Adrenal gland (tissue), 12 donors: Measurements from ENCODE around the gene CAMTA1. TPM values are rescaled to one million over a fixed set of nuclear protein-coding genes. Genes with fewer than 3 reads are reported as not detected.

Experiments used
- DNase-seq, 7 donors: peaks; one replicate each; pipeline ENCODE4 v3.0.0-alpha.2; 2019 to 2020
- H3K27ac ChIP-seq, 5 donors: fragments of 200-600 bp; sonication (generic) in 4 of 5; 1 replicate in 3 of 5; 2 replicates in 2 of 5; pipeline versions ENCODE4 v1.5.1 to v1.8.0; 2016 to 2020; ENCODE audit warnings: mild to moderate bottlenecking in 1 of 5
- H3K27me3 ChIP-seq: fragments of 200-600 bp; 2 replicates; pipeline ENCODE4 v1.8.0; 2021
- H3K36me3 ChIP-seq, 2 donors: fragments of 200-600 bp; replicated peaks in 1 of 2; 1 replicate in 1 of 2; 2 replicates in 1 of 2; pipeline versions ENCODE4 v1.5.1 to v1.8.0; 2018 to 2022
- H3K4me1 ChIP-seq, 2 donors: fragments of 200-600 bp; replicated peaks in 1 of 2; 1 replicate in 1 of 2; 2 replicates in 1 of 2; pipeline versions ENCODE4 v1.5.1 to v1.8.0; 2018 to 2021
- H3K4me3 ChIP-seq, 4 donors: fragments of 200-600 bp; sonication (generic) in 3 of 4; one replicate each; pipeline ENCODE4 v1.5.1; 2016 to 2018
- H3K9me3 ChIP-seq, 3 donors: fragments of 200-600 bp; sonication (generic) in 1 of 3; replicated peaks in 1 of 3; 1 replicate in 2 of 3; 2 replicates in 1 of 3; pipeline versions ENCODE4 v1.5.1 to v1.8.0; 2016 to 2021
- POLR2A ChIP-seq, 2 donors: fragments of 450-650 bp; IDR thresholded peaks; one replicate each; pipeline ENCODE4 v1.6.1; 2017; ENCODE audit warnings: antibody characterized with exemption in 2 of 2, mild to moderate bottlenecking in 2 of 2, moderate library complexity in 1 of 2
- WGBS, 4 donors: extraction: QIAGEN DNeasy Blood & Tissue Kit in 2 of 4; methylation state at CpG; one replicate each; pipeline versions ENCODE4 v1.1.5 to v1.1.7; 2013 to 2017; 5-methylcytosine and 5-hydroxymethylcytosine counted together
- intact Hi-C, 2 donors: fragments of 100-400 bp; cut with DNase I; formaldehyde crosslinking; loops; one replicate each; pipeline versions ENCODE4 v1.14.1 to v1.15.0; 2022 to 2023
- polyA plus RNA-seq, 3 donors: library from polyadenylated mRNA; stranded (reverse); fragments of 200-250 nt in 2 of 3; fragments of 350-450 nt in 1 of 3; fragmentation: Illumina TruSeq in 1 of 3; extraction: RNeasy Lipid Tissue Mini Kit (QIAGEN cat#74804) in 1 of 3; gene quantifications; one replicate each; pipeline ENCODE4 v1.2.3, GENCODE V29; 2013 to 2014
- total RNA-seq, 9 donors: library from RNA; depleted of rRNA in 4 of 9; stranded (reverse); fragments of >200 nt in 4 of 9; fragments of 120-200 nt in 1 of 9; fragmentation: NEBNext Ultra II Directional in 1 of 9; extraction: Animal tissue kit (Norgen Biotek cat#: 25700) in 1 of 9; gene quantifications; one replicate each; pipeline versions ENCODE4 v1.1.0 to v1.2.4, GENCODE V29; 2013 to 2023
- TF ChIP-seq, protein P1 (sequence below), 6 experiments: fragments of 450-650 bp in 4 of 6; fragments of 200-600 bp in 2 of 6; sonication (generic) in 1 of 6; IDR thresholded peaks; 1 replicate in 5 of 6; 2 replicates in 1 of 6; pipeline versions ENCODE4 v1.5.1 to v1.8.0; 2016 to 2021; ENCODE audit warnings: antibody characterized with exemption in 6 of 6, mild to moderate bottlenecking in 2 of 6, moderate library complexity in 1 of 6
- donor health status: healthy with polysubstance abuse.
- donor health status: Bipolar disorder and iron deficiency.
- donor health status: DM: yes; HTN: yes; CAD: no.
- donor health status: DM: no; HTN: no; CAD: no.
- donor health status: DM: no; HTN: no; CAD: no.
- donor health status: DM: yes; HTN: yes; CAD: no.

The CAMTA1 gene
- total and polyA plus RNA-seq, 12 donors, result 62.9 to 141 (median 96.9) TPM

DNA sequence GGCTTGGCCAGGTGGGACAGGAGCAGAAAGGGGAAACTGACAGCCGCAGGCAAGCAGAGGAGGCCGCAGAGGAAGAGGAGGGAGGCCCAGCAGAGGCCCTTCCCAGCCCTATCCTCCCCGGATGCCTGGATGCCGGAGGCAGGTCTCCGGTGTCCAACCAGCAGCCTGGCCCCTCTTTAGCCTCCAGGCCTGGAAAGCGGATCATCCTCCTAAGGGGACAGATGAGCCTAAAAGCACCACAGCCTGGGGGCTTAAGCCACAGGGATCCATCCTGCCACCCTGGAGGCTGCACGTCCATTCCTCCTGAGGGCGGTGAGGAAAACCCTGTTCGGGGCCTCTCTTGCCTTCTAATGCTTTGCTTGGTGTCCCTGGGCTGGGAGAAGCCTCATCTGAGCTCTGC, 651.8 kb downstream of the CAMTA1 start:
- H3K27ac ChIP-seq, result no peak overlapping the region
- no peaks in the 10 kb centered on the region for H3K4me1 ChIP-seq
- no peak for TF ChIP-seq POLR2A (IDR thresholded peaks at IDR 0.05)
- TF ChIP-seq, protein P1, sequence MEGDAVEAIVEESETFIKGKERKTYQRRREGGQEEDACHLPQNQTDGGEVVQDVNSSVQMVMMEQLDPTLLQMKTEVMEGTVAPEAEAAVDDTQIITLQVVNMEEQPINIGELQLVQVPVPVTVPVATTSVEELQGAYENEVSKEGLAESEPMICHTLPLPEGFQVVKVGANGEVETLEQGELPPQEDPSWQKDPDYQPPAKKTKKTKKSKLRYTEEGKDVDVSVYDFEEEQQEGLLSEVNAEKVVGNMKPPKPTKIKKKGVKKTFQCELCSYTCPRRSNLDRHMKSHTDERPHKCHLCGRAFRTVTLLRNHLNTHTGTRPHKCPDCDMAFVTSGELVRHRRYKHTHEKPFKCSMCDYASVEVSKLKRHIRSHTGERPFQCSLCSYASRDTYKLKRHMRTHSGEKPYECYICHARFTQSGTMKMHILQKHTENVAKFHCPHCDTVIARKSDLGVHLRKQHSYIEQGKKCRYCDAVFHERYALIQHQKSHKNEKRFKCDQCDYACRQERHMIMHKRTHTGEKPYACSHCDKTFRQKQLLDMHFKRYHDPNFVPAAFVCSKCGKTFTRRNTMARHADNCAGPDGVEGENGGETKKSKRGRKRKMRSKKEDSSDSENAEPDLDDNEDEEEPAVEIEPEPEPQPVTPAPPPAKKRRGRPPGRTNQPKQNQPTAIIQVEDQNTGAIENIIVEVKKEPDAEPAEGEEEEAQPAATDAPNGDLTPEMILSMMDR (IDR thresholded peaks at IDR 0.05), result no peak
- no peaks in the 10 kb centered on the region for H3K27me3 ChIP-seq
- no peaks in the 10 kb centered on the region for H3K36me3 ChIP-seq
- no peak for DNase-seq
- 77 to 96% (median 89%) methylated on average over 6 to 9 of the region's 9 CpGs for WGBS, 4 donors
- H3K4me3 ChIP-seq, result no peak overlapping the region
- no peaks in the 10 kb centered on the region for H3K9me3 ChIP-seq
- intact Hi-C loops, result no loop called here

DNA sequence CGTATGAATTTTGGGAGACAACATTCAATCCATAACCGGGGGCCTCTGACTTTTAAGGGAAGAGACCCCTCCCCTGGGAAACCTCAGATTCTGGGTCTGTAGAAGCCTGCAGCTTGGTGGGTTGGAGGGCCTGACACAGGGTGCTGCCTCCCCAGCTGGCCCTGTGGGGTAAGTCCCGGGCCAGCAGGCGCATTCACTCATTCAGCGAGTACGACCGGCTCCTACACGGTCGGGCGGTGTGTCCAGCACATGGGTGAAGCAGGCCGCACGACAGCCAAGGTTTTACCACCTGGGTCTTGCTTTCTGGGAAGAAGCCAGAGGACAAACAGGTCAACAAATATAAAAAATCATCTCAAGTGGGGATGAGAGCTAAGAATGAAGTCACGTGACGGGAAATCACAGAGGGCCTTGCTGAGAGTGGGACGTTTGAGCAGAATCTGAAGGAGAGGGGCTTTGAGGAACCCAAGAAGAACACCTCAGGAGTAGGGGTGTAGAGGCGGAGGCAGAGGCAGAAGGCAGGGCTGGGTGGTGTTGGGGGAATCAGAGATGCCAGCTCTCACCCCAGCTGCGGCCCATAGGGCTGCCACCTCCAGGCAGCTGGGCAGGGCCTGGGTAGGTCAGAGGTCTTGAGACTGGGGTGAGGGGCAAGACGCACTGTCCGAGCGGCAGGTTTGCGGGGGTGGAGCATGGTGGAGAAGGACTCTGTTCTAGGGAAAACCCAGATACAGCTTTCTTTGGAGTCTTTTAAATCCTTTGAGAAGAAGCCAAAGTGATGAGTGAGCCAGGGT, 652.5 kb downstream of the CAMTA1 start:
- Histone ChIP-seq H3K4me3 (no peak overlapping the region), H3K4me1 (no peaks in the 10 kb centered on the region), H3K27me3 (no peaks in the 10 kb centered on the region), H3K27ac (no peak overlapping the region), H3K36me3 (no peaks in the 10 kb centered on the region), H3K9me3 (no peaks in the 10 kb centered on the region)
- TF ChIP-seq, protein P1 (IDR thresholded peaks at IDR 0.05), result no peak
- no peak for TF ChIP-seq POLR2A (IDR thresholded peaks at IDR 0.05)
- intact Hi-C loops, result no loop called here
- DNase-seq, result no peak
- WGBS, 4 donors, result 93 to 95% (median 93%) methylated on average over 16 to 21 of the region's 21 CpGs

DNA sequence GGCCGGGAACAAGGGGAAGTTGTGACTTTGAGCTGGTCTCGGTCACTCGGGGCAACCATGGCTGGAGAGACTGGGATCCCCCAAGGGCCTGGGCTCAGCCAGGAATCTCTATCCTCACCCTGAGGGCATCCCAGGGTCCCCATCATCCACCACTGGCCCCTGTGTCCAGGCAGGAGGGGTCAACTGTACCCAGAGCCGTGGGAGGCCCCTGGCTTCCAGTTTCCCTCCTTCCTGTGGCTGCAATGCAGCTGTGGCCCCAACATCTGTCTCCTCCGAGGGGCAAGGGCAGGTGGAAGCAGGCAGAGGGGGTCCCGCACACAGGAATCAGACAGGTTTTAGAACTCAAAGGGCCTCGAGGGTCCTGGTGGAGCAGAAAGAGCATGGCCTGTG, 653.1 kb downstream of the CAMTA1 start:
- Histone ChIP-seq H3K36me3 (no peaks in the 10 kb centered on the region), H3K27me3 (no peaks in the 10 kb centered on the region), H3K4me3 (no peak overlapping the region), H3K27ac (no peak overlapping the region), H3K9me3 (no peaks in the 10 kb centered on the region), H3K4me1 (no peaks in the 10 kb centered on the region)
- intact Hi-C loops, result no loop called here
- WGBS, 4 donors, result 82 to 90% (median 87%) methylated on average over 4 to 7 of the region's 7 CpGs
- DNase-seq, result no peak
- no peak for TF ChIP-seq POLR2A (IDR thresholded peaks at IDR 0.05)
- TF ChIP-seq, protein P1 (IDR thresholded peaks at IDR 0.05), result no peak

DNA sequence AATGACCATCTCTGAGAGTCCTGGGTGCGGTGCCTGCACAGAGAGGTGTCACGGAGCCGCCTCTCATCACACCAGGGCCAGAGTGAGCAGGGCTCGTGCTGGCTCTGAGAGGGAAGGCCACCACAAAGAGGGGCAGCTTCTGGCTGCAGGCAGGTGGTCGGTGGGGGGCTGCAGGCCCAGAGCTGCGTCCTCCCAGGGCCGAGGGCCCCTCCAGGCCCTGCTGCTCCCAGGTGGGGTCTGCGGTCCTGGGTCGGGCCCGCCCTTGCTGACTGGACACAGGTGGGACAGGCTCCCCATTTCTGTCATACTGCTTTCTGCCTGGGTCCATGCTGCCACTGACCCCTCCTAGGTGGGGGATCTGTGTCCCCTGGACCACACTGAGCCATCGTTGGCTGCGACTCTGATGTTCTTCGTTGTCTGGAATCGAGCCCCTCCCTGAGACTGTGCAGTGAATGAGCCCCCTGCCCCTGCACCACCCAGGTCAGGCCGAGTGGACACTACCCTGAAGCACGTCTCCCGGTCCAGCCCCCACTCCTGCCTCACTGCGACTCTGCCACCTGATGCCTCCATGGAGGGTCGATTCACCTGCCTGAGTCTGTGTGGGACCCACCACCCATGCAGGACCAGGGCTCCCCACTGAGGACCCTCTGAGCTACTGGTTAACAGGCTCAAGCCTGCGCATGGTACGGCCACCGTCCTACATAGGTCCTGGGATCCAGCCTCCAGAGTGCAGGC, 653.8 kb downstream of the CAMTA1 start:
- intact Hi-C loops, result no loop called here
- no peak for DNase-seq
- no peaks in the 10 kb centered on the region for H3K27me3 ChIP-seq
- no peak for TF ChIP-seq POLR2A (IDR thresholded peaks at IDR 0.05)
- TF ChIP-seq, protein P1 (IDR thresholded peaks at IDR 0.05), result no peak
- H3K36me3 ChIP-seq, result no peaks in the 10 kb centered on the region
- no peak overlapping the region for H3K27ac ChIP-seq
- H3K9me3 ChIP-seq, result no peaks in the 10 kb centered on the region
- no peak overlapping the region for H3K4me3 ChIP-seq
- H3K4me1 ChIP-seq, result no peaks in the 10 kb centered on the region
- WGBS, 4 donors, result 93 to 98% (median 95%) methylated on average over 6 to 22 of the region's 22 CpGs
